NB4 (cell line): Measurements from ENCODE around the gene BLID.

Source experiments
- MYC ChIP-seq: IDR thresholded peaks from 2 replicates; pipeline ENCODE4 v1.6.1; 2011; ENCODE audit warnings: low read depth, low read length
- POLR2A ChIP-seq: IDR thresholded peaks from 2 replicates; pipeline ENCODE4 v1.6.1; 2011; ENCODE audit warnings: mild to moderate bottlenecking; ENCODE audit not compliant: insufficient read length; ENCODE audit errors: extremely low read depth
- TF ChIP-seq, protein P1 (sequence below): IDR thresholded peaks from one replicate; pipeline ENCODE4 v1.5.1; 2012; ENCODE audit warnings: low read depth, low read length
- TF ChIP-seq, protein P2 (sequence below): IDR thresholded peaks from 2 replicates; pipeline ENCODE4 v1.6.1; 2011; ENCODE audit warnings: low read depth, low read length

DNA sequence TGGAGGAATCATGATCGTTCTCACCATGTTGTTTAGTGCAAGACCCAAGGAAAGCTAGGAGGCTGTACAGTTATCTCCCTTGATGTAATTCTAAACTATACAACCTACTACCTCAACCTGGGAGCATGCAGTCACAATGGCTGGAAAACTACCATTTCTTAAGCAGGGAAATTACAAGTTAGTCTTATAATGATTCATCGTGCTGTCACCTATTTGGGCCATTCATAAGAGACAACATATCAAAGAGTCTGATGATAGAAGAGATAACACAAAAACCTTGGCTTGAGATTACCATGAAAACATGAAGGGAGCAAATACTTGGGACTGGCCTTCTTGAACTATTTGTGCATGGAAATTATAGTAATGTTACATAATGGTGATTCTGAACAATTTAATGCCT lies 30.5 kb upstream of the BLID start:
- TF ChIP-seq, protein P1, sequence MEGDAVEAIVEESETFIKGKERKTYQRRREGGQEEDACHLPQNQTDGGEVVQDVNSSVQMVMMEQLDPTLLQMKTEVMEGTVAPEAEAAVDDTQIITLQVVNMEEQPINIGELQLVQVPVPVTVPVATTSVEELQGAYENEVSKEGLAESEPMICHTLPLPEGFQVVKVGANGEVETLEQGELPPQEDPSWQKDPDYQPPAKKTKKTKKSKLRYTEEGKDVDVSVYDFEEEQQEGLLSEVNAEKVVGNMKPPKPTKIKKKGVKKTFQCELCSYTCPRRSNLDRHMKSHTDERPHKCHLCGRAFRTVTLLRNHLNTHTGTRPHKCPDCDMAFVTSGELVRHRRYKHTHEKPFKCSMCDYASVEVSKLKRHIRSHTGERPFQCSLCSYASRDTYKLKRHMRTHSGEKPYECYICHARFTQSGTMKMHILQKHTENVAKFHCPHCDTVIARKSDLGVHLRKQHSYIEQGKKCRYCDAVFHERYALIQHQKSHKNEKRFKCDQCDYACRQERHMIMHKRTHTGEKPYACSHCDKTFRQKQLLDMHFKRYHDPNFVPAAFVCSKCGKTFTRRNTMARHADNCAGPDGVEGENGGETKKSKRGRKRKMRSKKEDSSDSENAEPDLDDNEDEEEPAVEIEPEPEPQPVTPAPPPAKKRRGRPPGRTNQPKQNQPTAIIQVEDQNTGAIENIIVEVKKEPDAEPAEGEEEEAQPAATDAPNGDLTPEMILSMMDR = no peak
- TF ChIP-seq POLR2A (no peak), MYC (no peak)
- TF ChIP-seq, protein P2, sequence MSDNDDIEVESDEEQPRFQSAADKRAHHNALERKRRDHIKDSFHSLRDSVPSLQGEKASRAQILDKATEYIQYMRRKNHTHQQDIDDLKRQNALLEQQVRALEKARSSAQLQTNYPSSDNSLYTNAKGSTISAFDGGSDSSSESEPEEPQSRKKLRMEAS = no peak
